HCT116 (cell line): Measurements from ENCODE around the gene ANAPC5. TPM values are rescaled to one million over a fixed set of nuclear protein-coding genes. Genes with fewer than 3 reads are reported as not detected.

Experiments
- ATAC-seq: fragments of 200-7000 bp; cut with Tn5 transposase; 2 replicates; pipeline ENCODE4 v1.9.1; 2020; ENCODE audit warnings: mild to moderate bottlenecking, moderate library complexity
- BruUV-seq: library from RNA; stranded (reverse); fragments of 400-500 nt; replicated peaks from 2 replicates; lab custom pipeline; 2021; lab: Mats Ljungman, UMichigan
- CTCF ChIA-PET: fragments of 300-600 bp; sonication (Branson Sonifier 250); formaldehyde crosslinking; loops from one replicate; lab custom pipeline; 2021; ENCODE audit warnings: antibody characterized with exemption; lab: Charles Lee
- POLR2A ChIA-PET: fragments of 300-600, 350-600 bp; sonication (Branson Sonifier 250); formaldehyde crosslinking; loops from one replicate; lab custom pipeline; 2021; ENCODE audit warnings: antibody characterized with exemption; lab: Charles Lee
- RAD21 ChIA-PET, 2 experiments: fragments of 300-600 bp; sonication (Branson Sonifier 250); formaldehyde crosslinking; loops; one replicate each; lab custom pipeline; 2023; ENCODE audit warnings: low total read pairs in 2 of 2; ENCODE audit not compliant: uncharacterized antibody in 2 of 2, unreplicated experiment in 2 of 2, low non-redundant PET in 1 of 2; lab: Charles Lee
- DNase-seq: peaks from one replicate; pipeline ENCODE4 v3.0.0-alpha.2; 2010; ENCODE audit warnings: low read depth, low spot score
- H2AFZ ChIP-seq: fragments of 200-600 bp; shearing (Covaris generic), sonication (generic); 2 replicates; pipeline ENCODE4 v1.6.1; 2017; ENCODE audit warnings: low read depth, mixed run types, mixed read lengths, antibody characterized with exemption, low read length; ENCODE audit not compliant: poor library complexity, severe bottlenecking
- H3K27ac ChIP-seq: 2 replicates; pipeline ENCODE4 v1.5.1; 2012; ENCODE audit warnings: low read depth, low read length
- H3K27me3 ChIP-seq: fragments of 200-600 bp; sonication (generic); 2 replicates; pipeline ENCODE4 v1.6.1; 2016; ENCODE audit warnings: mixed run types, low read length, mixed read lengths; ENCODE audit not compliant: insufficient read depth
- H3K36me3 ChIP-seq, 2 experiments: fragments of 200-500 bp in 1 of 2; fragments of 200-600 bp in 1 of 2; sonication (Bioruptor generic) in 1 of 2; sonication (generic) in 1 of 2; 2 replicates each; pipeline versions ENCODE4 v1.5.1 to v1.6.1; 2014 to 2016; ENCODE audit warnings: low read length in 2 of 2, inconsistent platforms in 1 of 2, mixed read lengths in 1 of 2, mixed run types in 1 of 2; ENCODE audit not compliant: insufficient read depth in 2 of 2, control insufficient read depth in 1 of 2
- H3K4me1 ChIP-seq, 2 experiments: fragments of 200-600 bp in 1 of 2; sonication (generic) in 1 of 2; 2 replicates each; pipeline versions ENCODE4 v1.5.1 to v1.6.1; 2012 to 2017; ENCODE audit warnings: low read length in 2 of 2, inconsistent platforms in 1 of 2, mild to moderate bottlenecking in 1 of 2, mixed read lengths in 1 of 2, mixed run types in 1 of 2, moderate library complexity in 1 of 2; ENCODE audit not compliant: insufficient read depth in 2 of 2, control insufficient read depth in 1 of 2
- H3K4me2 ChIP-seq: fragments of 200-600 bp; sonication (generic); 2 replicates; pipeline ENCODE4 v1.6.1; 2017; ENCODE audit warnings: mixed run types, low read length, mixed read lengths
- H3K4me3 ChIP-seq, 2 experiments: fragments of 200-600 bp in 1 of 2; sonication (generic) in 1 of 2; replicated peaks in 1 of 2; 2 replicates each; pipeline ENCODE4 v1.5.1; 2011 to 2016; ENCODE audit warnings: low read length in 2 of 2, control low read depth in 1 of 2, low read depth in 1 of 2, mild to moderate bottlenecking in 1 of 2, mixed read lengths in 1 of 2, mixed run types in 1 of 2
- H3K79me2 ChIP-seq: fragments of 200-600 bp; sonication (generic); 2 replicates; pipeline ENCODE4 v1.6.1; 2017; ENCODE audit warnings: mild to moderate bottlenecking, mixed run types, low read length, moderate library complexity, mixed read lengths; ENCODE audit not compliant: insufficient read depth
- H3K9ac ChIP-seq: fragments of 200-600 bp; sonication (generic); 2 replicates; pipeline ENCODE4 v1.6.1; 2016; ENCODE audit warnings: low read length, mixed read lengths
- H3K9me2 ChIP-seq: fragments of 200-600 bp; sonication (generic), shearing (Covaris generic); 2 replicates; pipeline ENCODE4 v1.6.1; 2017; ENCODE audit warnings: mixed run types, mild to moderate bottlenecking, moderate library complexity; ENCODE audit not compliant: insufficient read depth
- H3K9me3 ChIP-seq, 2 experiments: fragments of 200-500 bp in 1 of 2; fragments of 200-600 bp in 1 of 2; sonication (Bioruptor generic) in 1 of 2; sonication (generic) in 1 of 2; 2 replicates each; pipeline ENCODE4 v1.6.1; 2014 to 2017; ENCODE audit warnings: low read length in 2 of 2, mixed read lengths in 2 of 2, inconsistent platforms in 1 of 2, low read depth in 1 of 2, mild to moderate bottlenecking in 1 of 2, mixed run types in 1 of 2, moderate library complexity in 1 of 2; ENCODE audit not compliant: control insufficient read depth in 1 of 2, insufficient read depth in 1 of 2
- H4K20me1 ChIP-seq: fragments of 200-600 bp; sonication (generic), shearing (Covaris generic); 2 replicates; pipeline ENCODE4 v1.6.1; 2017; ENCODE audit warnings: mixed run types, mild to moderate bottlenecking, moderate library complexity; ENCODE audit not compliant: insufficient read depth
- ATF3 ChIP-seq: IDR thresholded peaks from 2 replicates; pipeline ENCODE4 v1.6.1; 2012
- CBX3 ChIP-seq: IDR thresholded peaks from 2 replicates; pipeline ENCODE4 v1.6.1; 2012; ENCODE audit warnings: low read depth
- CEBPB ChIP-seq: IDR thresholded peaks from 2 replicates; pipeline ENCODE4 v1.6.1; 2012; ENCODE audit warnings: low read depth
- EGR1 ChIP-seq: IDR thresholded peaks from 2 replicates; pipeline ENCODE4 v1.6.1; 2012; ENCODE audit warnings: low read depth
- ELF1 ChIP-seq: IDR thresholded peaks from 2 replicates; pipeline ENCODE4 v1.6.1; 2012; ENCODE audit warnings: low read depth, borderline replicate concordance
- EZH2 ChIP-seq: fragments of 200-600 bp; sonication (generic); IDR thresholded peaks from 2 replicates; pipeline ENCODE4 v1.6.1; 2017; ENCODE audit warnings: antibody characterized with exemption, mixed run types
- EZH2phosphoT487 ChIP-seq: fragments of 200-600 bp; IDR thresholded peaks from 2 replicates; pipeline ENCODE4 v1.6.1; 2018; ENCODE audit warnings: antibody characterized with exemption, borderline replicate concordance
- FOSL1 ChIP-seq: IDR thresholded peaks from 2 replicates; pipeline ENCODE4 v1.6.1; 2012; ENCODE audit warnings: low read depth
- JUND ChIP-seq: IDR thresholded peaks from 2 replicates; pipeline ENCODE4 v1.6.1; 2012
- MAX ChIP-seq: IDR thresholded peaks from 2 replicates; pipeline ENCODE4 v1.6.1; 2012
- POLR2A ChIP-seq: IDR thresholded peaks from 2 replicates; pipeline ENCODE4 v1.7.0; 2011; ENCODE audit warnings: borderline replicate concordance; ENCODE audit not compliant: insufficient read depth, insufficient read length; ENCODE audit errors: extremely low read depth
- POLR2AphosphoS5 ChIP-seq: IDR thresholded peaks from 2 replicates; pipeline ENCODE4 v1.6.1; 2011; ENCODE audit warnings: mild to moderate bottlenecking, low read depth, low read length, moderate library complexity
- SIN3A ChIP-seq: IDR thresholded peaks from 2 replicates; pipeline ENCODE4 v1.6.1; 2012; ENCODE audit warnings: low read depth
- SP1 ChIP-seq: IDR thresholded peaks from 2 replicates; pipeline ENCODE4 v1.6.1; 2012; ENCODE audit warnings: low read depth
- SRF ChIP-seq: IDR thresholded peaks from 2 replicates; pipeline ENCODE4 v1.6.1; 2012; ENCODE audit warnings: low read depth
- YY1 ChIP-seq: IDR thresholded peaks from 2 replicates; pipeline ENCODE4 v1.6.1; 2011; ENCODE audit warnings: low read length, low read depth, moderate library complexity, mild to moderate bottlenecking; ENCODE audit not compliant: insufficient replicate concordance; ENCODE audit errors: extremely low read depth
- ZBTB33 ChIP-seq: IDR thresholded peaks from 2 replicates; pipeline ENCODE4 v1.6.1; 2011; ENCODE audit warnings: mild to moderate bottlenecking, low read length, moderate library complexity; ENCODE audit not compliant: insufficient replicate concordance; ENCODE audit errors: extremely low read depth
- ZFX ChIP-seq: fragments of 450-650 bp; IDR thresholded peaks from 2 replicates; pipeline ENCODE4 v1.6.1; 2017
- intact Hi-C: fragments of 100-400 bp; cut with micrococcal nuclease; formaldehyde crosslinking; loops from 2 replicates; pipeline ENCODE4 v1.10.0; 2022
- total RNA-seq: library from RNA; stranded (reverse); gene quantifications from one replicate; pipeline ENCODE4 v1.2.1, GENCODE V29; 2021; ENCODE audit not compliant: unreplicated experiment

Gene ANAPC5
- total RNA-seq, 1 experiment from 2014 or later = 112 TPM

- Histone ChIP-seq H3K4me3 (no peak overlapping the region), H3K9ac (no peak overlapping the region), H3K36me3 (peaks cover 33 to 50% of the 10 kb centered on the region in 2 experiments; a peak in 3 of 4 replicates), H3K4me1 (no peaks in the 10 kb centered on the region), H3K79me2 (peaks cover 50% of the 10 kb centered on the region), H3K27me3 (no peaks in the 10 kb centered on the region), H3K27ac (no peak overlapping the region), H3K9me3 (no peaks in the 10 kb centered on the region), H3K4me2 (no peak overlapping the region), H4K20me1 (no peaks in the 10 kb centered on the region; the same call in 1 of the 2 replicates), H2AFZ (no peak overlapping the region), H3K9me2 (no peaks in the 10 kb centered on the region)
- BruUV-seq = no TSS peak
- no peak for ATAC-seq
- RAD21 ChIA-PET = no interaction called here
- DNase-seq = no peak
- no peak for TF ChIP-seq FOSL1
- TF ChIP-seq EZH2phosphoT487 = no peak
- no peak for TF ChIP-seq SIN3A
- no peak for TF ChIP-seq ZBTB33
- no peak for TF ChIP-seq SP1
- TF ChIP-seq EZH2 = no peak
- no peak for TF ChIP-seq SRF
- no peak for TF ChIP-seq ZFX
- CTCF ChIA-PET = no interaction called here
- intact Hi-C loops = no loop called here
- POLR2A ChIA-PET = no interaction called here
Measured at GRCh38 chr12:121345151-121345815, 6.9 kb downstream of the ANAPC5 start.

GRCh38 chr12:121344506-121344905 is 7.7 kb downstream of the ANAPC5 start:
- H3K4me2 ChIP-seq = no peak overlapping the region
- POLR2A ChIA-PET = no interaction called here
- ATAC-seq = no peak
- no peak for TF ChIP-seq MAX
- TF ChIP-seq POLR2AphosphoS5 = no peak
- no peak for TF ChIP-seq EZH2phosphoT487
- no peak for TF ChIP-seq ATF3
- TF ChIP-seq YY1 = no peak
- no peak for TF ChIP-seq EZH2
- TF ChIP-seq FOSL1 = no peak
- TF ChIP-seq CEBPB = no peak
- no peak for TF ChIP-seq CBX3
- TF ChIP-seq ELF1 = no peak
- no peak for TF ChIP-seq EGR1
- no peak for TF ChIP-seq JUND
- no peak for TF ChIP-seq ZFX
- no peak for TF ChIP-seq POLR2A
- TF ChIP-seq, all 23 proteins: peak for 0
- H3K36me3 ChIP-seq = peaks cover 33 to 55% of the 10 kb centered on the region in 2 experiments; a peak in 3 of 4 replicates
- H3K4me3 ChIP-seq = no peak overlapping the region
- ChIA-PET CTCF (no interaction called here), RAD21 (no interaction called here)
- no peaks in the 10 kb centered on the region for H3K9me3 ChIP-seq
- no peaks in the 10 kb centered on the region for H3K9me2 ChIP-seq
- no peaks in the 10 kb centered on the region for H3K27me3 ChIP-seq
- intact Hi-C loops = no loop called here
- BruUV-seq = no TSS peak
- H3K4me1 ChIP-seq = no peaks in the 10 kb centered on the region
- no peaks in the 10 kb centered on the region; the same call in 1 of the 2 replicates for H4K20me1 ChIP-seq
- peaks cover 43% of the 10 kb centered on the region for H3K79me2 ChIP-seq
- no peak overlapping the region for H2AFZ ChIP-seq
- no peak overlapping the region for H3K27ac ChIP-seq
- H3K9ac ChIP-seq = no peak overlapping the region
- no peak for DNase-seq
